ENCODE measurements around the gene PPM1A.

PPM1A gene

DNA sequence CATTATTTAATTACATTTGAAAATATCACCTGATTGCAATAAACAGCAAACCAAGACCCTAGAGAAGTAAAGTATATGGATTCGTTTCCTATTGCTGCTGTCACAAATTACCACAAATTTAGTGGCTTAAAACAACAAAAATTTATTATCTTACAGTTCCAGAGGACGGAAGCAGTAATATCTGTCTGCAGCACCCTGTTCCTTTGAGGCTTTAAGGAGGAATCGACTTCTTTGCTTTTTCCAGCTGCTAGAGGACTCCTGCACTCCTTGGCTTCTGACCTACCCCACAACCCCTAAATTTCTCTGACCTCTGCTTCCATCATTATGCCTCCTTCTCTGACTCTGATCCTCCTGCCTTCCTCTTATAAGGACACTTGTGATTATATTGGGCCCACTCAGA is 23.8 kb upstream of the PPM1A start:
- DNase-seq (ENCODE audit: low read depth in 2 of 2): no peak
- H3K4me3 ChIP-seq (replicated peaks in 1 of 2; ENCODE audit: low read depth in 2 of 2, low read length in 2 of 2): no peak overlapping the region
- TF ChIP-seq, protein P1, sequence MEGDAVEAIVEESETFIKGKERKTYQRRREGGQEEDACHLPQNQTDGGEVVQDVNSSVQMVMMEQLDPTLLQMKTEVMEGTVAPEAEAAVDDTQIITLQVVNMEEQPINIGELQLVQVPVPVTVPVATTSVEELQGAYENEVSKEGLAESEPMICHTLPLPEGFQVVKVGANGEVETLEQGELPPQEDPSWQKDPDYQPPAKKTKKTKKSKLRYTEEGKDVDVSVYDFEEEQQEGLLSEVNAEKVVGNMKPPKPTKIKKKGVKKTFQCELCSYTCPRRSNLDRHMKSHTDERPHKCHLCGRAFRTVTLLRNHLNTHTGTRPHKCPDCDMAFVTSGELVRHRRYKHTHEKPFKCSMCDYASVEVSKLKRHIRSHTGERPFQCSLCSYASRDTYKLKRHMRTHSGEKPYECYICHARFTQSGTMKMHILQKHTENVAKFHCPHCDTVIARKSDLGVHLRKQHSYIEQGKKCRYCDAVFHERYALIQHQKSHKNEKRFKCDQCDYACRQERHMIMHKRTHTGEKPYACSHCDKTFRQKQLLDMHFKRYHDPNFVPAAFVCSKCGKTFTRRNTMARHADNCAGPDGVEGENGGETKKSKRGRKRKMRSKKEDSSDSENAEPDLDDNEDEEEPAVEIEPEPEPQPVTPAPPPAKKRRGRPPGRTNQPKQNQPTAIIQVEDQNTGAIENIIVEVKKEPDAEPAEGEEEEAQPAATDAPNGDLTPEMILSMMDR (IDR thresholded peaks at IDR 0.05; ENCODE audit: low read depth, low read length): no peak

DNA sequence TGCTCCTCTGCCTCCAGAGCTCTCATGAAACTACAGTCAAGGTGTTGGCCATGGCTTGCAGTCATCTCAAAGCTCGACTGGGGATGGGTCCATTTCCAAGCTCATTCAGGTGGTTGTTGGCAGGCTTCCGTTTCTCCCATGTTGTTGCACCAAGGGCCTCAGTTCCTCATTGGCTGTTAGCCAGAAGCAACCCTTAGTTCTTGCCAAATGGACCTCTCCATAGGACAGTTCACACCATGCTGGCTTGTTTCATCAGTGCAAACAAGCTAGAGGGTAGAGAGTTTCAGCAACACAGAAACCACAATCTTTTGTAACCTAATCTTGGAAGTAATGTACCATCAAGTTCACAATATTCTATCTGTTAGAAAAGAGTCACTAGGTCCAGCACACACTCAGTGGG is 22.7 kb upstream of the PPM1A start:
- no peak for DNase-seq (ENCODE audit: low read depth in 2 of 2)
- no peak overlapping the region for H3K4me3 ChIP-seq (replicated peaks in 1 of 2; ENCODE audit: low read depth in 2 of 2, low read length in 2 of 2)
- TF ChIP-seq, protein P1 (IDR thresholded peaks at IDR 0.05; ENCODE audit: low read depth, low read length): no peak

GRCh38 chr14:60227291-60227690 is 21.7 kb upstream of the PPM1A start:
- DNase-seq (ENCODE audit: low read depth in 2 of 2): no peak
- no peak overlapping the region for H3K4me3 ChIP-seq (replicated peaks in 1 of 2; ENCODE audit: low read depth in 2 of 2, low read length in 2 of 2)
- TF ChIP-seq, protein P1 (IDR thresholded peaks at IDR 0.05; ENCODE audit: low read depth, low read length): no peak

DNA sequence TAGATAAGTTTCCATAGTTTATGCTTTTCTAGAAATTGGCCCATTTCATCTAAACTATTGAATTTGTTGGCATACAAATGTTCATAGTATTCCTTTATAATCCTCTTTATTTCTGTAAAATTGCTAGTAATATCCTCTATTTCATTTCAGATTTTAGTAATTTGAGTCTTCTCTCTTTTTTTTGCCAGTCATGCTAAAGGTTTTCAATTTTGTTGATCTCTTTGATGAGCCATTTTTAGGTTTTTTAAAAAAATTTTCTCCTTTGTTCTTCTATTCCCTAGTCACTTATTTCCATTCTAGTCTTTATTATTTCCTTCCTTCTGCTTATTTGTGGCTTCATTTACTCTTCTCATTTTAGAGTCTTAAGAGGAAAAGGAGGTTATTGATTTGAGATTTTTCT is 19.4 kb upstream of the PPM1A start:
- TF ChIP-seq, protein P1 (IDR thresholded peaks at IDR 0.05; ENCODE audit: low read depth, low read length): no peak
- no peak for DNase-seq (ENCODE audit: low read depth in 2 of 2)
- no peak overlapping the region for H3K4me3 ChIP-seq (replicated peaks in 1 of 2; ENCODE audit: low read depth in 2 of 2, low read length in 2 of 2)

- no peak overlapping the region for H3K4me3 ChIP-seq (replicated peaks in 1 of 2; ENCODE audit: low read depth in 2 of 2, low read length in 2 of 2)
- DNase-seq (ENCODE audit: low read depth in 2 of 2): no peak
- TF ChIP-seq, protein P1 (IDR thresholded peaks at IDR 0.05; ENCODE audit: low read depth, low read length): no peak
Measured at GRCh38 chr14:60232185-60232584, 16.8 kb upstream of the PPM1A start.

DNA sequence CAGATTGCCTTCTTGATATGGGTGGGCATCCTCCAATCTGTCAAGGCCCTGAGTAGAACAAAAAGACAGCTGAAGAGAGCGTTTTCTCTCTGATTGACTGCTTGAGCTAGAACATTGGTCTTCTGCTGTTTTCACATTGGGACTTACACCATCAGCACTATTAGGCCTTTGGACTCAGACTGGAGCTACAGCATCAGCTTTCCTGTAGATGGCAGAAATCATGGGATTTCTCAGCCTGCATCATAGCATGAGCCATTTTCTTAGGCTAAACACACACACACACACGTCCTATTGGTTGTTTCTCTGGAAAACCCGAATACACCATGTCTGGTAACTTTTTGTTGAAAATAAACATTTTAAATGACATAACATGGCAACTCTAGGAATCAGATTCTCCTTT is 15.8 kb upstream of the PPM1A start:
- peak in 1 of 2 donors; percentile 8 for DNase-seq (ENCODE audit: low read depth in 2 of 2)
- H3K4me3 ChIP-seq (replicated peaks in 1 of 2; ENCODE audit: low read depth in 2 of 2, low read length in 2 of 2): no peak overlapping the region
- TF ChIP-seq, protein P1 (IDR thresholded peaks at IDR 0.05; ENCODE audit: low read depth, low read length): no peak

DNA sequence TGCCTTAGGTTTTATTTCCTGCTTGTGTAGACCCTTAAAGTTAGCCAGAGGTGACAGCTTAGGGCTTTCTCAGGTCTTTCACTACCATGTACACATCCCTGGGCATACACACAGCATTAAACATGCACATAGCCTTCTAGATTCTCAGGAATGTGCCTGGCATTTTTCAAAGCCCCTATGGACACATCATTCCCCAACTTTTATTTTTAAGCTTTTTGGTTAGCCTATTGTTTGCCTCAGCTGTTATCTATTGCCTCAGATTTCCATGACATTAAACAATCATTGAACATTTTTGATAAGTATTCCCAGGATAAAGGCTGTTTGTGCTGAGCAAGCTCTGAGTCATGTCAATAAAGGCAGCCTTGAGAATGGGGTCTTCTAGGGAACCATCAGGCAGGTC is 15.1 kb upstream of the PPM1A start:
- no peak for DNase-seq (ENCODE audit: low read depth in 2 of 2)
- TF ChIP-seq, protein P1 (IDR thresholded peaks at IDR 0.05; ENCODE audit: low read depth, low read length): no peak
- no peak overlapping the region for H3K4me3 ChIP-seq (replicated peaks in 1 of 2; ENCODE audit: low read depth in 2 of 2, low read length in 2 of 2)

All from cardiac fibroblast (primary cell).